ENCODE measurements around the gene CSNK1A1.
"Not testable (repeated sequence)": the region's sequence is repeated elsewhere in the genome, so short reads cannot be mapped to it uniquely, and the experiment has no call there.

CSNK1A1 gene

DNA sequence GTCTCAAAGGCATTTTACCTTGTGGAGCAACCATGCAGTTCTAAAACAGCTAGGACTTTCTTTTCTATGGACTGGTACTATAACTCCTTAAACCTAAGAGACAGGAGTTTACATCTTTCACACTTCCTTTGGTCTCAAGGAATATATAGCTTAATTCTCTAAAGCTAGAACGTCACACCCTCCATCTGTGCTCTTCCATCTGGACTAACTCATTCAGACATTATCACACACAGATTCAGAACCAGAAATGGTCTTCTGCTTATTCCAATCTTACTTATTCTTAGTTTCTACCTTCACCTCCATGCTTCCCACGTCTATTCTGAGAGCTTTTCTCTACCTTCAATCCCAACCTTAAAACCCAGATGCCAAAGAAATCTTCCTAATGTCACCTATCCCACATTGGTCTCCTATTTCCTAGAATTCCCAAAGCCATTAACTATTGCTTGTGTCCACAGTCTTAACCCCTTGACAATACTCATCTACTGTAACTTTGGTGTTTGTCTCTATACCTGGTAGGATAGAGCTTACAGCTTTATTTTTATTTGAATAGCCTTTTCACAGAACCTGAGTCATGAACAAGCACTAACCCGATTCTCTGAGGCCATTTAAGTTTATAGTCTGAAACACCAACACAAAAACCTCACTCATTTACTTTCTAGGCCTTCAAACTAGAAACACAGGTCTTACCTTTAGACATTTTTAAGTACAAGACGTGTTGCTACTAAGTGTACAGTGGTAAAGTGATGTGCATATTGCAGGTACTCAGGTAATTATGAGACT, 22.8 kb downstream of the CSNK1A1 start:
- Mint-ChIP-seq H3K36me3 (ENCODE audit: low read depth) (peaks cover 42% of the 10 kb centered on the region), H3K4me1 (peaks cover 88% of the 10 kb centered on the region), H3K27me3 (no peaks in the 10 kb centered on the region), H3K9me3 (no peaks in the 10 kb centered on the region), H3K4me3 (no peak overlapping the region), H3K27ac (no peak overlapping the region)
- no peak for DNase-seq
- no peak for ATAC-seq

DNA sequence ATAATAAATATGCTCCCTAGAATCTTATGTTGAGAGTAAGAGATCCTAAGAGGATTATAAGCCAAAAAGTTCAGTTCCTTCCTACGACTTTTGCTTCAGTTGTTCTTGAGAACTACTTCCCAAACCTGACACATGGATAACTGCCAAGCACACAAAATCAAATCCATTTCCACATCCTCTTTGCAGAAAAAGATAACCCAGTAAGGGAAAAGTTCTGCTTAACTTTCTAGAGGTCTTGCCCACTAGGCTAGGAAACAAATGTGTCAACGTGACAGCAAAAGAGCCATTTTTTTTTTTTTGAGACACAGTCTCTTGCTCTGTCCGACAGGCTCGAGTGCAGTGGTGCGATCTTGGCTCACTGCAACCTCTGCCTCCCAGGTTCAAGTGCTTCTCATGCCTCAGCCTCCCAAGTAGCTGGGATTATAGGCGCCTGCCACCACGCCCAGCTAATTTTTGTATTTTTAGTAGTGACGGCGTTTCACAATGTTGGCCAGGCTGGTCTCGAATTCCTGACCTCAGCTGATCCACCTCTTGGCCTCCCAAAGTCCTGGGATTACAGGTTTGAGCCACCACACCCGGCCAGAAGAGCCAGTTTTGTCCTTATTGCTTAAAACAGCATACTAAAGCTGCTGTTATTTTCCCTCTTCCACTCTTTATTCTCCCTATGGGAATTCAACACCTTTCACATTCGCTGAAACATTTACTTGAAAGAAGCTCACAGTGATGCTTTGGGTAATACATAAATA, 24.2 kb downstream of the CSNK1A1 start:
- DNase-seq = no peak
- H3K4me3 Mint-ChIP-seq = no peak overlapping the region

DNA sequence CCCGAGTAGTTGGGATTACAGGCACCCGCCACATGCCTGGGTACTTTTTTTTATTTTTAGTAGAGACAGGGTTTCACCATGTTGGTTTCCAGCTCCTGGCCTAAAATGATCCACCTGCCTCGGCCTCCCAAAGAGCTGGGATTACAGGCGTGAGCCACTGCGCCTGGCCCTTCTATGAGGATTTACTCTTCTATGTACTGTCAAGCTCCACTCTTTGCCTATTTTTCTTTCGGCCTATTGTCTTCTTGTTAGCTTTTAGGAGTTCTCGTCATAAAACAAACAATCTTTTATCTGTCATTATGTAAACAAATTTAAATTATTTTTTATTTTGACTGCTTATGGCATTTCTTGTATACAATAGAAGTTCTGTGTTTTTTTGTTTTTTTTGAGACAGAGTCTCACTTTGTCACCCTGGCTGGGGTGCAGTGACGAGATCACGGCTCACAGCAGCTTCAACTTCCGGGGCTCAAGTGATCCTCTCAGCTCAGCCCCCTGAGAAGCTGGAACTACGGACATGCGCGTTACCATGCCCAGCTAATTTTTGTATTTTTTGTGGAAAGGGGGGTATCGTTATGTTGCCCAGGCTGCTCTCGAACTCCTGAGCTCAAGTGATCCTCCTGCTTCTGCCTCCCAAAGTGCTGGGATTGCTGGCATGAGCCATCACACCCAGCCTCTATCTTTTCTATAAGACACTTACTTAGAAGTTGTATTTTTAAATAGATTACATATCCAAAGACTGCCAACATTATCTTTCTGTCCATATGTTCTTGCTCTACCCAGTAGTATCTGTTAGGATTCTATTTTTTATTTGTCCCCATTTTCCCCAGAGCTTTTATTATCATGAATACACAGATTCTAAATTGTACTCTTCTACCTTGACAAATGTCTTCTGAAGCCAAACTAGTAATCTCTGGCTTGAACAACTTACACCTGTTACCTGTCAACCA, 29.2 kb downstream of the CSNK1A1 start:
- Mint-ChIP-seq H3K27ac (peak overlapping the region; percentile 7), H3K4me3 (no peak overlapping the region), H3K27me3 (no peaks in the 10 kb centered on the region), H3K4me1 (peaks cover 78% of the 10 kb centered on the region), H3K9me3 (no peaks in the 10 kb centered on the region), H3K36me3 (ENCODE audit: low read depth) (peaks cover 54% of the 10 kb centered on the region)
- ATAC-seq = no peak
- no peak for DNase-seq

More for the DNA sequence above, 24.2 kb downstream of the CSNK1A1 start:
- H3K27ac Mint-ChIP-seq = no peak overlapping the region
- H3K4me1 Mint-ChIP-seq = peaks cover 86% of the 10 kb centered on the region
- H3K9me3 Mint-ChIP-seq = no peaks in the 10 kb centered on the region
- ATAC-seq = no peak
- no peaks in the 10 kb centered on the region for H3K27me3 Mint-ChIP-seq
- H3K36me3 Mint-ChIP-seq (ENCODE audit: low read depth) = peaks cover 40% of the 10 kb centered on the region

DNA sequence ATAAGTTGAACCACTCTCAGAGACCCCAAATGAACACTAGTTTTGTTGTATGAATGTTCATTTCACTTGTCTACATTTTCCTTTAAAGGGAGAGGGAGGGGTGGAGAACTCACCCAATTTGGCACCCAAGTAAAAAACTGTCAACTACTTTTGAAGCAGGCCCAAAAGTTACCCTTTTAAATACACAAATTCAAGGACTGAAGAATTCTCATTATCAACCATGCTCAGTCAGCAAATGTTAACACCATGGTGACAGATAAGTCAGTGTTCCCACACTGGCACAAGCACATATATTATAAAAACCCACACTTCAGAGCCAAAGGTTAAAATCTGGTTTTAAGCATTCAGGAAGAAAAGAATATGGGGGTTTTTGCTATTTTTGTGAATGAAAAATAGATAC, 31.6 kb downstream of the CSNK1A1 start:
- H3K27me3 Mint-ChIP-seq = no peaks in the 10 kb centered on the region
- no peaks in the 10 kb centered on the region for H3K9me3 Mint-ChIP-seq
- H3K4me1 Mint-ChIP-seq = peaks cover 72% of the 10 kb centered on the region
- peak overlapping the region; percentile 33 for H3K27ac Mint-ChIP-seq
- H3K4me3 Mint-ChIP-seq = peak overlapping the region; percentile 33
- ATAC-seq = no peak
- DNase-seq = no peak
- H3K36me3 Mint-ChIP-seq (ENCODE audit: low read depth) = peaks cover 59% of the 10 kb centered on the region

DNA sequence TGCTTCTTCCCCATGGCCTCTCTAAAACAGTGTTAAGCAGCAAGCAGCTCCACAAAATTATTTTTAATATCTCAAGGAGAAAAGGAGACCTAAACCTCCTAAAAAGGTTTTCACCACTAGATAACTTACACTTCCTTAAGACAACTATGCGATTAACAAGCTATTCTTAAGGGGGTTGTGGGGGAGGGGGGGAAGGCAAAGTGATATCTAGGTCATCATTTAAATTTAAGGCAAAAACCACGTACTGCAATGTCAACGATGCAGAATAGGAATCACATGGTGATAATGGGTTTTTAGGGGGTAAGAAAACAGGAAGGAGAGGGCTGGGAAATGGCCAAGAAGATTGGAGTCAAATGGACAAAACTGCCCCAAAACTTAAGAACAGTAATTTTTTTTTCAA, 32.6 kb downstream of the CSNK1A1 start:
- peaks cover 53% of the 10 kb centered on the region for H3K36me3 Mint-ChIP-seq (ENCODE audit: low read depth)
- DNase-seq (no peak), ATAC-seq (no peak)
- no peaks in the 10 kb centered on the region for H3K9me3 Mint-ChIP-seq
- peaks cover 63% of the 10 kb centered on the region for H3K4me1 Mint-ChIP-seq
- H3K27ac Mint-ChIP-seq = no peak overlapping the region
- H3K27me3 Mint-ChIP-seq = no peaks in the 10 kb centered on the region
- no peak overlapping the region for H3K4me3 Mint-ChIP-seq

DNA sequence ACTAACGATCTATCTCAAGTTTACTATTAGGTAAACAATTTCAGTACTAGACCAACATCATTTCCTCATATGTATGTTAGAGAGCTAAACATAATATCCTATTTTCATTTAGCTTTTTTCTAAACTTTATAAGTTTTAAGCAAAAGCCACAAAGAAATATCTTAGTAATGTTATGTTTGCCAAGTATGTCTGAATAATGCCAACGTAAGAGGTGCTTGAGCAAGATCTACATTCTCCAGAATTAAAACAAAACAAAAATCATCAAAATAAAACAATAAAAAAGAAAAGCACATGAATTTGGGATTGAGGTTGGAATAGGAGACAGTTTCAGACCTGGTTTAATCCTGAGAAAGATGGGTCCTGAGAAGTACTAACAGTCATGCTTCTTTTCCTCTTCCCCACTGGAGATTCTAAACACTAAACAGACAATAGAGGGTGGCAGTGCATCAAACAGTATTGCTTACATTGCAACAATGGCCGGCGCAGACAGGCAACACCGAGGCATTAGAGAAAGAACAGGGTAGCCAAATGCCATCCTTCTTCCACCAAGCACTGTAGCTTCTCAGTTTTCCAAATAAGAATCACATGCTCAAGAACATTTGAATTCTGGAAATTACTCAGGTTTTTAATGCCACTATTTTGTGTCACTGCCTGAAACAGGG, 33.6 kb downstream of the CSNK1A1 start:
- Mint-ChIP-seq H3K27me3 (no peaks in the 10 kb centered on the region), H3K27ac (no peak overlapping the region), H3K36me3 (ENCODE audit: low read depth) (peaks cover 50% of the 10 kb centered on the region), H3K4me1 (peaks cover 56% of the 10 kb centered on the region), H3K9me3 (no peaks in the 10 kb centered on the region), H3K4me3 (no peak overlapping the region)
- DNase-seq = no peak
- no peak for ATAC-seq

DNA sequence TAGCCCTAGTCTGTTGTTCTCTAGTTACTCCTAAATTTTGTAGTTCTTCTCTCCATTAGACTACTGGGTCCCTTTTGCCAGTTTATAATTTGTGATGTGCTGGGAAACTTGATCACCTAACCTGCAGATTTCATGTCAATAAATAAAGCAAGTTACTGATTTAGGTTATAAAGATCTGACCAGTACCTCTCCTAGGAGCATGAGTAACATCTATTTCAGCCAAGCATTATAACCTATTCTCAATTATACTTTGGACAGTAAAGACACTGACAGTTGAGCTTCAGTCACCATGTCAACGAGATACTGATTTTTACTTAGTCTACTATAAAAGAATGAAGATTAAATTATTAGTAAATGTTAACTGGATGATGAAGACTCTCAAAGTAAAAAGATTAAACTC, 36.7 kb downstream of the CSNK1A1 start:
- Mint-ChIP-seq H3K27me3 (no peaks in the 10 kb centered on the region), H3K36me3 (ENCODE audit: low read depth) (peaks cover 45% of the 10 kb centered on the region), H3K4me1 (peaks cover 32% of the 10 kb centered on the region), H3K27ac (no peak overlapping the region), H3K4me3 (no peak overlapping the region), H3K9me3 (no peaks in the 10 kb centered on the region)
- DNase-seq (no peak), ATAC-seq (no peak)

DNA sequence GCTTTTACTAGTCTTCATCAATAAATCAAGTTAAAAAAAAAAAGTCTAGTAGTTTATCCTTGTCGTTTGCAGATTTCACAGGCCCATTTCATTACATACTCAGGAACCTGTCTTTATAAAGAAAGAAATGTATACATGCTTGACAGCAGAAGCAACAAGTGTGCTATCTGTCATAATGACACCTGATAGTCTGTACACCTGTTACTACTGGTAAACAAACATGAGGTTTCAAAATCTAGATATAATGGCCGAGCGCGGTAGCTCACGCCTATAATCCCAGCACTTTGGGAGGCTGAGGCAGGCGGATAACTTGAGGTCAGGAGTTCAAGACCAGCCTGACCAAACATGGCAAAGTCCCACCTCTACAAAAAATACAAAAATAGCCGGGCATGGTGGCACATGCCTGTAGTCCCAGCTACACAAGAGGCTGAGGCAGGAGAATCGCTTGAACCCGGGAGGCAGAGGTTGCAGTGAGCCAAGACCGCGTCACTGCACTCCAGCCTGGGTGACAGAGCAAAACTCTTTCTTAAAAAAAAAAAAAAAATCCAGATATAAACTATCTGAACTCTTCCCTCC, 37.8 kb downstream of the CSNK1A1 start:
- H3K27me3 Mint-ChIP-seq, H3K9me3 Mint-ChIP-seq, DNase-seq, H3K4me3 Mint-ChIP-seq, H3K27ac Mint-ChIP-seq, ATAC-seq: not testable (repeated sequence)
- Mint-ChIP-seq H3K36me3 (ENCODE audit: low read depth) (peaks cover 44% of the 10 kb centered on the region), H3K4me1 (peaks cover 21% of the 10 kb centered on the region)

DNA sequence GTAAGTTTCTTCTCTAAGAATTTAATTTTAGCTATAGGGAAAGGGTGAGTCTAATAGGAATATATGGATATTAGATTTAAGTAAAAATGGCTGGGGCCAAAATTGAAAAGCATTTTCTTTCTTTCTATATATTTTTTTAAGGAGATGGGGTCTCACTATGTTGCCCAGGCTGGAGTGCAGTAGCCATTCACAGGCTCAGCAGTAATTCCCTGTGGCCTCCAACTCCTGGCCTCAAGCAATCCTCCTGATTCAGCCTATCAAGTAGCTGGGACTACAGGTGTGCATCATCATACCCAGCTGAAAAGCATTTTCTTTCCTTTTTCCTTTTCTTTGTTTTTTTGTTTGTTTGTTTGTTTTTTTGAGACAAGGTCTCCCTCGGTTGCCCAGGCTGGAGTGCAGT, 41.1 kb downstream of the CSNK1A1 start:
- ATAC-seq = no peak
- Mint-ChIP-seq H3K27me3 (no peaks in the 10 kb centered on the region), H3K4me1 (peaks cover 2% of the 10 kb centered on the region), H3K36me3 (ENCODE audit: low read depth) (peaks cover 53% of the 10 kb centered on the region), H3K9me3 (no peaks in the 10 kb centered on the region), H3K4me3 (no peak overlapping the region), H3K27ac (no peak overlapping the region)
- DNase-seq = no peak

DNA sequence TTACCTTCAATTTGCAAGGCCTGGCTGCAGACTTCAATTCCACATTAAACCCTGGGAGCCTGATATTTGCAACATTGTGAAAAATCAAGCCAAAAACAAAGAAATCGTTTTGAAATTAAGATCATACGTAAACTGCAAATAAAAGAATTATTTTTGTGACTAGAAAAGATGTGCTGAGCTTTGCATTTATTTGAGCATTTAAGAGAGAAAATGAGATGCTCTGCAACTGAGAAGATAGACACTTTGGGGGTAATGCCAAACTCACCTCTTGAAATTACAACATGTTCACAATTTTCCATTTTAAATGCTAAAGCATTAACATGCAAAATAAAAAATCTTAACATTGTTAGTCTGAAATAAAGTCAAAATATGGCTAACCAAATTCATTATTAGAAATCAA, 46.6 kb downstream of the CSNK1A1 start:
- Mint-ChIP-seq H3K9me3 (no peaks in the 10 kb centered on the region), H3K27me3 (no peaks in the 10 kb centered on the region), H3K36me3 (ENCODE audit: low read depth) (peaks cover 53% of the 10 kb centered on the region), H3K4me1 (no peaks in the 10 kb centered on the region), H3K27ac (no peak overlapping the region), H3K4me3 (no peak overlapping the region)
- ATAC-seq (no peak), DNase-seq (no peak)

DNA sequence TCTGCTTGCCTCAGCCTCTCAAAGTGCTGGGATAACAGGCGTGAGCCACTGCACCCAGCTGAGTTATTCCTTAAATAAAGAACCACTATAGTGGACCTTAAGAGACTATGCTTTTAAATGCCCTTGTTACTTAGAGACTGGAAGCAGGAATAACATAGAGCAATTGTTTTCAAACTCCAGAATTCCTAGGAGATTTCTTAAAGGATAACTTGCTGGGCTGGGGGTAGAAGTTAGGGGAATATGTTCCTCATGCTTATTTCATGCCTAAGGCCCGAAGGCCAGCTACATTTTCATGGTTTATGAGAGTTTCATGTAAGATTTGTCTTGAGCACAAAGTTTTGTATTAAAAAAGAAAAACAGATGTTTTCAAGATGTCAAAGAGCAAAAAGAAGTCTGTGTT, 48.2 kb downstream of the CSNK1A1 start:
- Mint-ChIP-seq H3K4me1 (no peaks in the 10 kb centered on the region), H3K4me3 (no peak overlapping the region), H3K27me3 (no peaks in the 10 kb centered on the region), H3K27ac (no peak overlapping the region), H3K9me3 (no peaks in the 10 kb centered on the region), H3K36me3 (ENCODE audit: low read depth) (peaks cover 55% of the 10 kb centered on the region)
- no peak for ATAC-seq
- no peak for DNase-seq

DNA sequence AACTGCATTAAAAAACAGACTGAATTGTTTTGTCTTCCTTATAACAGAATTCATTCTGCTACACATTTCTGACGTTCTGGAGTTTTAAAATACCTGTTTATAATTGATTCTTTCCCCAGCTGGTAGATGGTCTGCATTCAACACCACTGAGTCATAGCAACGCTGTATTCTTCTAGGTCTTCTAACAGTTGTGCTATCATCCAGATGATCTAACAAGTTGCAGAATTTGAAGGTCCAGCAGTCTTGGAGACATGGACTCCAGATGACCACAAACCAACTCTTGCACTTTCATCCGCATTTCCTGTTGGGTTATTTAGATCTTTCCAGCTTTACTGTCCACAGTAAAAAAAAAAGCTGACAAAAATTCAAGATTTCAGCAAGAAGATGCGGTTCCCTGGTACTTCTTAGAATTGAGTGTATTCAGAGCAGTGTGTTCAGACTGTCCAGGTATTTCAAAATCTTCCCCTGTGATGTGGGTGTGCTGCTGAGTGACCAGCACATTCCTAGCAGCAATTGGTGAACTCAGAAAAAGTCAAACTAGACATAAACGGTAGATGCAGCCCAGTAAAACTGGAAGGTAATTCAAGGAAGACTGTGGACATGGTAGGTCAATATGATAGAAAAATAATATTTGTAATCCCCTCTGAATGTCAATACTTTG, 50.2 kb downstream of the CSNK1A1 start:
- H3K27ac Mint-ChIP-seq = no peak overlapping the region
- H3K4me1 Mint-ChIP-seq = no peaks in the 10 kb centered on the region
- H3K36me3 Mint-ChIP-seq (ENCODE audit: low read depth) = peaks cover 56% of the 10 kb centered on the region

DNA sequence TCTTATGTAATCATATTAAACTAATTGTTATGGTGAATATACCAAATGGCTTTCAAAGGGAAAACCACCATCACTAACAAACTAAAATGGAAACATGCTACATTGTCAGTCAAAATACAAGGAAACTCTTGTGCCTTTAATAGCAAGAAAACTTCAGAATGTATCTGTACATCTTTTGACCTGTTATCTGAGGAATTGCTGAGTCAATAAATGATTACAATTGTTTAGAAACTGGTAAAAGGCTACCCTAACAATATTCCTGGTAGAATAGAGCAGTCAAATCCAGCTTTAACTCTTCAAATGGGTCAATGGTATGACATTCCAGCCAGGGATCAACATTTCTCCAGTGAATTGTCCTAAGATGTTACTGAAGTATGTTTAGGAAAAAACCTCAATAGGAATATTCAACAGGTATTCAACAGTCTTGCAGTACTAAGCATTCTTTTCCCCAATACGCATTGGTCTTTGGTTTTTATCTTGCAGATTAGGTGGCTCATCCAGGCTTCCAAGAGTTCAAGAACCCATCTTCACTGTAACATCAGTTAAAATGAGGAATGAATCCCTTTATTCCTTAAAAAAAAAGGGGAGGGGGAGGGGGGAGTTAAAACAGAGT, 52.4 kb downstream of the CSNK1A1 start:
- Mint-ChIP-seq H3K4me3 (no peak overlapping the region), H3K4me1 (no peaks in the 10 kb centered on the region), H3K27me3 (no peaks in the 10 kb centered on the region), H3K9me3 (no peaks in the 10 kb centered on the region), H3K27ac (peak overlapping the region; percentile 31), H3K36me3 (ENCODE audit: low read depth) (peaks cover 54% of the 10 kb centered on the region)
- DNase-seq (no peak), ATAC-seq (no peak)

More for the DNA sequence above, 50.2 kb downstream of the CSNK1A1 start:
- DNase-seq = no peak
- Mint-ChIP-seq H3K4me3 (no peak overlapping the region), H3K9me3 (no peaks in the 10 kb centered on the region), H3K27me3 (no peaks in the 10 kb centered on the region)
- ATAC-seq = no peak
